Activated CD4-positive, CD25-positive, alpha-beta regulatory T cell treated with anti-CD3 and anti-CD28 coated beads, Interleukin-2, amount 50 U/mL, for 72 hours (primary cell): ENCODE measurements around the gene PRKRIP1.
"Not testable (repeated sequence)": the region's sequence is repeated elsewhere in the genome, so short reads cannot be mapped to it uniquely, and the experiment has no call there.

Experiments used
- DNase-seq: peaks from one replicate; pipeline ENCODE4 v3.0.0; 2021

PRKRIP1 gene

DNA sequence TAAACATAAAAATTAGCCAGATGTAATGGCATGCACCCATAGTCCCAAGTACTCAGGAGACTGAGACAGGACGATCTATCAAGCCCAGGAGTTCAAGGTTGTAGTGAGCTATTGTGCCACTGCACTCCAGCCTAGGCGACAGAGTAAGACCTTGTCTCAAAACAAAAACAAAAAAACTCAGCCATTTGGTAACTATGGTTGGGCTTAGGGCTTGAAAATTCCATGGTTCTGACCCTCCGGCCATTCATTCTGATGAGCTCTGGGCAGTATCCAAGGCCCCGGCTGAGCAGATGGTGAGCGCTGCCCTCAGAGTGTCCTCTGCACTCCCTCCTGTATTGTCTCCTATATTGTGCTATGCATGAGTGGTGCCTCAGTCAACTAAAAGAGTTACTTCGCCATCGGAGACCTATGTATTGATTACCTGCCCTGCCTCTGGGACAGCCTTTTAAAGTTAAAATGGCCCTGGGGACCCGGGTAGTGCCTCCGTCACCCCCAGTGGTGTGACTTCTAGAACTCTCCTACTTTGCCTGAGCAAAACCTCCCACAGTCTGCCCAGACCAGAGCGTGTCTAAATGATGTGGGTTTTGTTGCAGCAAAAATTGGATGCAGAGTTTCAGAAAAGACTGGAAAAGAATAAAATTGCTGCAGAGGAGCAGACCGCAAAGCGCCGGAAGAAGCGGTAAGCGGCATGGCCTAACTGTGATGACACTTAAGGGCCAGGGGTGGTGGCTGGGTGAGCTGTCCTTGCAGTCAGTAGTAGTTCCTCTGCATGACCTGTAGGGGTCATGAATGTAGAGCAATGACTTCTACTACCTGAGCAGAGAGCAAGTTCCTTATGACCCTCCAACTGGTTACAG lies 8.1 kb downstream of the PRKRIP1 start:
- no peak for DNase-seq

DNA sequence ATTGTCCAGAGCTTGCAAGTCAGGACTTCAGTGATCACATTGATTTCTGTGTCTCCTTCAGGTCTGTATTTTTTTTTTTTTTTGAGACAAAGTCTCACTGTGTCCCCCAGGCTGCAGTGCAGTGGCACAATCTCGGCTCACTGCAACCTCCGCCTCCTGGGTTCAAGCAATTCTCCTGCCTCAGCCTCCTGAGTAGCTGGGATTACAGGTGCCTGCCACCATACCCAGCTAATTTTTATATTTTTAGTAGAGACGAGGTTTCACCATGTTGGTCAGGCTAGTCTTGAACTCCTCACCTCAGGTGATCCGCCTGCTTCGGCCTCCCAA lies 8.7 kb downstream of the PRKRIP1 start:
- not testable (repeated sequence) for DNase-seq

DNA sequence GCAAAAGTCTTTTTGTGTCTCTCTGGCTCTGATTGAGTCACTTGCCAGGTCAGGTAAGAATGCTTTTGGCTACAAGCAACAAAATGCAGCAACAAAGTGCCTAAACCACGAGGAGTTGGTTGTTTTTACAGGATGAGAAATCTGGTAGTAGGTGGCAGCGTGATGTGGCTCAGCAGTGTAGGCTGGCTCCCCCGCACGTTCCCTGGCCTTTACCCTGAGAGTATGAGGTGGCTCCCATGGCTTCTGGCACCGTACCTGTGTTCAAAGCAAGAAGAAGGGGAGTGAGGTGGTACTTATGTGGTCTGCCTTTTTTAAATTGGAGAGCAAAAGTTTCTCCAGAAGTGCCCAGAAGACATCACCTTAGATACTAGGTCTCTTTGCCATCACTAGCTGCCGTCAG lies 11.7 kb downstream of the PRKRIP1 start:
- no peak for DNase-seq

DNA sequence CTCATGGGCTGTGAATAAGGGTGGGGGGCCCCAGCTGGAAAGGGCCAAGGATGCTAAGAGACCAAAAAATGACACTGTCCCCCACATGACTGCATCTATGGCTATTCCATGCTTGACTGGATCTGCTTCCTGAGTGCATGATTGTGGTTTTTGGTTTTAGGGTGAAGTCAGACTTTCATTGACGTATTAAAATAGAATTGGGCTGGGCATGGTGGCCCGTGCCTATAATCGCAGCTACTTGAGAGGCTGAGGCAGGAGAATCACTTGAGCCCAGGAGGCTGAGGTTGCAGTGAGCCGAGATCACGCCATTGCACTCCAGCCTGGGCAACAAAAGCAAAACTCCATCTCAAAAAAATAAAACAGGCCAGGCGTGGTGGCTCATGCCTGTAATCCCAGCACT lies 12.4 kb downstream of the PRKRIP1 start:
- not testable (repeated sequence) for DNase-seq

DNA sequence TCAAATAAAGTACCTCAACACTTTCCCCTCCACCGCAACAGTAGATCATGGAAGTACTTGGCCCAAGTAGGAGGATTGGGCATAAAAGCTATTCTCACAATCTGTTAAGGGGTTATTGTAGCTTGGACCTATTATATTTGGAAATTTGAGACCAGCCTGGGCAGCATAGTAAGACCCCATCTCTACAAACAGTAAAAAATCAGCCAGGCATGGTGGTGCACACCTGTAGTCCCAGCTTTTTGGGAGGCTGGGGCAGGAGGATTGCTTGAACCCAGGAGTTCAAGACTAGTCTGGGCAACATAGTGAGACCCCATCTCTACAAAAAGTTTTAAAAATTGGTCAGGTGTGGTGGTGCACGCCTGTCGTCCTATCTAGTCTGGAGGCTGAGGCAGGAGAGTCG lies 13.2 kb downstream of the PRKRIP1 start:
- DNase-seq: no peak

DNA sequence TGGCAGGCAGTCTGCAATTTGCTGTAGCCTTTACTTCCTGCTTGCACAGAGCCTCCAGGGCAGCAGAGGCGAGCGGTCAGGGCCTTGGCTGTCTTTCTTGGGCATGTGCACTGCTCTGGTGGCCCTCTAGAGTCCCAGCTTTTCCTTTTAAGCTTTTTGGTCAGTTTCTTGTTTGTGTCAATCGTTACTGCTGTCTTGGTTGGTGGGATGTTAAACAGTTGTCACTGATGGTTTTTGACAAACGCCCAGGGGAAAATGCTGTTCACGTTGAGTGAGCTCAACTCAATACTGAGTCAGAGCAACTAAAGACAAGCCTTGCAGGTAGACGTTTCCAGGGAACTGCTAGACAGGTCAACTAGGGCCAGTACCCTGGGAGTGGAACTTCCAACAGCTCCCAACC lies 14.0 kb downstream of the PRKRIP1 start:
- DNase-seq: no peak

DNA sequence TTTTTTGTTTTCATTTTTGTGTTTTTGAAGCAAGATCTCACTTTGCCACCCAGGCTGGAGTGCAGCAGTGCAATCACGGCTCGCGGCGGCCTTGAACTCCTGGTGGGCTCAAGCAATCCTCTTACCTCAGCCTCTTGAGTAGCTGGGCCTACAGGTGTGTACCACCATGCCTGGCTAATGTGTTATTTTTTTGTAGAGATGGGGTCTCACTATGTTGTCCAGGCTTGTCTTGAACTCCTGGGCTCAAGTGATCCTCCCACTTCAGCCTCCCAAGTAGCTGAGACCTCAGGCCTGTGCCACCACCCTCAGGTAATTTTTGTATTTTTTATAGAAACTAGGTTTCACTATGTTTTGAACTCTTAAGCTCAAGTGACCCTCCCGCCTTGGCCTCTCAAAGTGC lies 14.8 kb downstream of the PRKRIP1 start:
- no peak for DNase-seq

DNA sequence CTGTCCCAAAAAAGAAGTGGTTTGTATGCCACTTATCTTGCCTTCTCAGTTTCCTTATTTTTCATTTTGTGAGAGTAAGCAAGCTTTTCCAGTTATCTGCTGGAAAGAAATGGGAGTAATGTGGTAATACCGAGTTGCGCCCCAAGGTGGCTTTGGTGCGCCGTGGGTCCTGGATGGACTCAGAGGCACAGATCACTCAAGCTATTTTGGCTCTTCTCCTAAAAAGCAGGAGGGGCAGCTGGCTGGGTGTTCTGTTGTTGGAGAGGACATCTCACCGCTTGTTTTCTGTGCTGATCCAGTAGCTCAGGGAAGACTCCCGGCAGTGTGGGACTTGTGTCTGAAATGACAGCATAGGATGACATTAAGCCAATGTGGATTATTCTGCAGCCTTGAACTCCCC lies 16.4 kb downstream of the PRKRIP1 start:
- DNase-seq: no peak

DNA sequence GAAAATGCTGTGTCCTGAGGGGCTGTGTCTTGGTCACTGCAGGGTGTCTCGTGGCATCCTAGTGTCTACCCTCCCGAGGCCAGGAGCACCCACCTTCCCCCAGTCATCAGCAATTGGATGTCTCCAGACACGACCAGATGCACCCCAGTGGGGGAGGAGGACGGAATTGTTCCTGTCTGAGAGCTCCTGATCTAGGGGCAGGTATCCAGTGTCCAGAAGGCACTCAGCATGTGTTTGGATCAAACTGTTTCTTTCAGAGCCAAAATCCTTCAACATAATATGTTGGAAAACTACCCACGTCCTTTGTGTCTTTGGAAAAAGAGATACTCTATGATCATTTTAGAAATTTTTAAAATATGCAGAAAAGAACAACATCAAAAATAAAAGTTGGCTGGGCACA lies 16.9 kb downstream of the PRKRIP1 start:
- DNase-seq: no peak

DNA sequence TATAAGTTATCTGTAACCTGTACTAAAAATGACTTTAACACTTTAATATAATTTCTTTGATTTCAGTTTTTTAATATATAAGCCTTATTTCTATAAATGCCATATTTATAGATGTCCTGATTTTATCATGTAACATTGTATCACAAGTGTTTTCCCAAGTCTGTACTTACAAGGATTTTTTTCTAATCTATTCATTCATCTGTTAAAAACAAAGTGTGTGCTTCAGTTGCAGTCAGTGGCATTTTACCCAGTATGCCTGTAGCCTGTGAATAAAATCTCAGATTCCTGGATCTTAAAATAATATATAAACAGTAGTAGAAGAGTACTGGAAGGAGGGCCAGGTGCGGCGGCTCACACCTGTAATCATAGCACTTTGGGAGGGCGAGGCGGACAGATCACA lies 17.4 kb downstream of the PRKRIP1 start:
- no peak for DNase-seq

DNA sequence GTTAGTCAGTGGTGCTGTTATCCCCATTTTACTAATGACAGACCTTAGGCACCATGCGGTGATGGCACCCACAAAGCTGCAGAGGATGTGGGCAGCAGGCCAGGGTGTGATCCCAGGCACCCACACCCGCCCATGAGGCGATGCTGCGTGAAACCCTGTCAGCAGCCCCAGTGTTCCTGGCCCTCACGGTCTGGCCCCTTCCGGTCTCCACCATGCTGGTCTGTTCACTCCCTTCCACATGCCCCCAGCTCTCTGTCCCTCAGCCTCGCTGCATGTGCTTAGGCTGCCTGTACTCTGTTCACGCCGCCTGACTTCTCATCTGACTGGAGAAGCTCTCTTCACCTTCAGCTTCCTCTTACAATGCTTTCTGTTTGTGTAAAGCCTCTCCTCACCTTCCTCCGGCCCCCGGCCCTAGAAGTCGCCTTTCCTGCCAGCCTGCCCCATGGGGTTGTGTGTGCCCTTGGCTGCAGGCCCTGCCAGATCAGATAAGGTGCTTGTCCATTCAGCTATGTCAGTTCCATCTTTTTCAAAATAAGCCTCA lies 19.6 kb downstream of the PRKRIP1 start:
- peak; percentile 67 for DNase-seq

DNA sequence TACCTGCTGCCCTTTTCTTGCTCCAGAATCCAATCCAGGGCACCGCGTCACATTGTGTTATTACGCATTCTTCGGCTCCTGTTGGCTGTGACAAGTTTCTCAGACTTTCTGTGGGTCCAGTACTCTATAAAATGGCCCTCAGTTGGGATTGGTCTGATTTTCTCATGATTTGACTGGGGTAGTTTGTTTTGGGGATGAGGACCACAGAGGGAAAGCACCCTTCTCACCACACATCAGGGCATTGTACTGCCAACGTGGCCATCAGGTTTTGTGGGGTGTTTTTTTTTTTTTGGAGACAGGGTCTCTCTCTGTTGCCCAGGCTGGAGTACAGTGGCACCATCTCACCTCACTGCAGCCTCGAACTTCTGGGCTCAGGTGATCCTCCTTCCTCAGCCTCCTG lies 20.2 kb downstream of the PRKRIP1 start:
- no peak for DNase-seq

DNA sequence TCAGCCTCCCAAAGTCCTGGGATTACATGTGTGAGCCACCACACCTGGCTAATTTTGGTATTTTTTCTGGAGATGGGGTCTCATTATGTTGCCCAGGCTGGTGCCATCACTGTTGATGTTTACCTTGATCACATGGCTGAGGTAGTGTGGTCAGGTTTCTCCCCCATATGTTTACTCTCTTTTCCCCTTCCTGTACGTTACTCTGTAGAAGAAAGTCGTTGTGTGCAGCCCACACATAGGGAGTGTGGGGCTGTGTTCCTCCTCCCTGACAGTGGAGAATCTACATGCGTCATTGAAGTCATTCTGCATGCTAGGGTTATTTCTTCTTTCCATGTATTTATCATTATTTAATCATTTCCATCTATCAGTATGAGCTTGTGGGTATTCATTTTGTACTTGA lies 20.9 kb downstream of the PRKRIP1 start:
- no peak for DNase-seq

DNA sequence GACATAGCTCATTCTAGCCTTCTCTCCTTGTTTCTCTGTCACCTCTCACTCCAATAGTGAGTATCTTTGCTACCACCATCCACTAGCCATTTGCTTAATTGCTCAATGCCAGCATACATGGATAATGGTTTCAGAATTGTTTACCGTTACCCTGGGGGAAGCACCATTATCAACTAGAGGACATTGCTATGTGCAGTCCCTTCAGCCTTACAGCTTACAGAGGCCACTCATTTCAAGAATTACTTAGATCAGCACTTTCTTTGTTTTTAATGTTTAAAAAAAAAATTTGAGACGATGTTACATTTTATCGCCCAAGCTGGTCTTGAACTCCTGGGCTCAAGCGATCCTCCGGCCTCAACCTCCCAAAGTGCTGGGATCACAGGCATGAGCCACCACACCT lies 22.4 kb downstream of the PRKRIP1 start:
- no peak for DNase-seq

DNA sequence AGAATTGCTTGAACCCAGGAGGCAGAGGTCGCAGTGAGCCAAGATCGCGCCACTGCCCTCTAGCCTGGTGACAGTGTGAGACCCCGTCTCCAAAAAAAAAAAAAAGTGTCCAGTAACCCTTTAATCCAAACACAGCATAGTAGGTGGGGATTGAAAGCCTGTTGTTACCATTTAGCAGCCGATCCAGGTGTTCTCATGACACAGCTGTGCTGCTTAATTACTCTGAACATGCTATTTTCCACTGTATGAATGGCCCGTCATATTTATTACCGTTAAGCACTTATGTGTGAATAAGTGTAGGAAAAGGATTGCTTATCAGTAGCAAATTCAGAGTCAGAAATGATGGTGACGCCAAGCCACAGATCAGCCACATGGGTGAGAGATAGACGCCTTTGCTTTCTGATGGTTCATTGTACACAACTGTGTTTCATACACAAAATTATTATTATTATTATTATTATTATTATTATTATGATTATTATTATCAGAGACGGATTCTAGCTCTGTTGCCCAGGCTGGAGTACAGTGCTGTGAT lies 25.6 kb downstream of the PRKRIP1 start:
- no peak for DNase-seq

DNA sequence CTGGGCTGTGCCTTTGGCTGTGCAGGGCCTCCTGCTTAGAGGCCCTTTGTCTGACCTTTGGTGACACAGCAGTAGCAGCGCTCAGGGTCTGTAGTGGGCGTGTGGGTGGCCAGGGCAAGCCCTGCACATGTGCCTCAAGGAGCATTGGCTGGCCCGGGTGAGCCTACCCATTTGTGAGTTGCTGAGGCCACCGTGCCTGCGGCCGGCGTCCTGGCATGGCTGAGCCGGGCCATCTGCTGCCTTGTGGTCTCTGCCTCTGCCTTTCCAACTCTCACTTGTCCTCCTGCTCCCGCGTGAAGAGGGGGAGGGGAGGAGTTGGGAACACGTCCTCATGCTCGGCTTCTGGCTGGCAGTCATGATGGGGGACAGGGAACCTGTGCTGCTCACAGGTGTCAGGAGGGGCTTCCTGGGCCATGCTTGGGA lies 28.0 kb downstream of the PRKRIP1 start:
- DNase-seq: no peak

DNA sequence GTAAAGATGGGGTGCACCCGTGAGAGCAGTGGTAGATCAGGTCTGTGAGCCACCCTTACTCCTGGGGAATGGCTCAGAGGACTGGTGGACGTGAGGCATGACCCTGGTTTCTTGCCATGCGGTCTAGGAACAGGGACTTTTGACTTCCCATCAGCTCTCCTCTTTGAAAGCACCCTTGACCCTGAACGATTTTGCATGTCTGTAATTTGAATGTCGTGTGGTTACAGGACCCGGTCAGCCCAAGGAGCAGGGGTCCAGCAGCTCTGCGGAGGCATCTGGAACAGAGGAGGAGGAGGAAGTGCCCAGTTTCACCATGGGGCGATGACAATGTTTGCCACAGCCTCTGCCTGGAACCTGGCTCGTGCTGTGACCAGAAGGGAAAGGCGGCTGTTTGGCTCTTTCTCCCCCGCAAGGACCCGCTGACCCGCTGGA lies 28.6 kb downstream of the PRKRIP1 start:
- DNase-seq: no peak

DNA sequence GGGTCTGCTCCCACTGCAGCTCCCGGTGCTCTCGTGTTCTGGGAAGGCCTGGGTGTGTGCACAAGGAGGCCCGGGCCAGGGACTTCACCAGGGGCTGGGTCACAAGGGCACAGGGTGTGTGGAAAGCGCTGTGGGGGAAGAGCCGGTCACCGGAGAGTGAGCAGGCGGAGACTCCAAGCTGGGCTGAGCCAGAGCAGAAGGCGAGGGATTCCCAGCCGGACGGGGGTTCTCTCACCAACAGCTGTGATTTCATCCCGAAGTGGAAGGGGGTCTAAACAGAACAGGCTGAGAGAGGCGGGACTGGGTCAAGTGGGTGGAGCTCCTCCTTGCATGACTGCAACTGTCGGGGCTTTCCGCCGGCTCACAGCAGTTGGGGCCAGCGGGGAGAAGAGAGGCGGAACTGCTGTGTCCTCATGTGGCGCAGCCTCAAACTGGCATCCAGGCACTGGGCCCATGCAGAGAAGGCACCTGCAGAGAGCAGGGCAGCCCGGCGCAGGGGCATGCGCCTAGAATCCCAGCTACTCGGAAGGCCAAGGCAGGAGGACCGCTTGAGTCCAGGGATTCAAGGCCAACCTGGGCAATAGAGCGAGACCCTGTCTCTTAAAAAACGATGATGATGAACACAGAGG lies 29.6 kb downstream of the PRKRIP1 start:
- DNase-seq: peak; percentile 79

DNA sequence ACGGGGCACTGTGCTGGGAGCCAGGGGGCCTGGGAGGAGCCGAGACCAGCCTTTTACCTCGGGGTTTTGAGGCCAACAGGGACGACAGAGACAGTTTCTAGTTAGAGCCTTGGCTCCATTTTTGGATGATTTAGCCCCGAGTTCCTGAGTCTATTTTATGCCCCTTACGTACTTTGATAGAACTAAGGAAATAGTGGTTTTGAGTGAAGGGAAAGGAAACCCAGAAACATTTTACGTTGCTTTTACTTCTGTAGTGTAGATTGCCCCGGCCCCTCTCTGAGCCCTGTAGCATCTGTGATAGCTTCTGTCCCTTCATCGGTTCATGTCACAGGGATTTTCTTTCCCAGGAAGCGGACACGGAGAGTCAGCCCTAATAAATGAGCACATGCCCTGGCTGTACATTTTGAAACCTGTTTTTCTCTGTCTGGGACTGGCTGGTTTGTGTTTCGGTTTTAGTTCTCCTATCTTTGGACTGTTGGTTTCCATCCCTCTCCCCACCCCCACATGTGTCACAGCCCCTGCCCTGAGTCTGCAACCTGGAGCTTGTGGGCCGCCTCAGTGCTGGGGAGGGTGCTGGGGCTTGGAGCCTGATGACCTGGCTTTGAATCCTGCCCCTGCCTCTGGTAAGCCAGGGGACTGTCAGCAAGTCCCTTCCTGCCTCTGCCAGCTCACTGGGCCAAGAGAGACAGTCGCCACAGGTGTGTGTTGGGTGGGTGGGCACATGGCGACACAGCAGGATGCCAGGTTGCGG lies 30.3 kb downstream of the PRKRIP1 start:
- DNase-seq: peak; percentile 71

DNA sequence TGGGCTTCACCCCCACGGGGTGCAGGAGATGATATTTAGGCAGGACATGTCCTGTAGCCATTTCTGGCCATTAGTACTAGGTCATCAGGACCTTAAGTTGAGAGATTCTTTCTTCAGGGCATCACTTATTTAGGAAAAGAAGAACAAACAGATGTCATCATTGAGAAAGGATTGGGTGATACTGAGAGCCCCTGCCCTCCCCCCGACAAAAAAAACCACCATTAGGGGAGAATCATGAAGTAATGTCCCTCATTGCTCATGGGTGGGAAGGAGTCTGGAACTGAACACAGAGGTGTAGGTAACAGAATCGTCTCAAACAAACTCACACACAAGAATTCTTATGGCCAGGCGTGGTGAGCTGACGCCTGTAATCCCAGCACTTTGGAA lies 30.8 kb downstream of the PRKRIP1 start:
- DNase-seq: no peak

DNA sequence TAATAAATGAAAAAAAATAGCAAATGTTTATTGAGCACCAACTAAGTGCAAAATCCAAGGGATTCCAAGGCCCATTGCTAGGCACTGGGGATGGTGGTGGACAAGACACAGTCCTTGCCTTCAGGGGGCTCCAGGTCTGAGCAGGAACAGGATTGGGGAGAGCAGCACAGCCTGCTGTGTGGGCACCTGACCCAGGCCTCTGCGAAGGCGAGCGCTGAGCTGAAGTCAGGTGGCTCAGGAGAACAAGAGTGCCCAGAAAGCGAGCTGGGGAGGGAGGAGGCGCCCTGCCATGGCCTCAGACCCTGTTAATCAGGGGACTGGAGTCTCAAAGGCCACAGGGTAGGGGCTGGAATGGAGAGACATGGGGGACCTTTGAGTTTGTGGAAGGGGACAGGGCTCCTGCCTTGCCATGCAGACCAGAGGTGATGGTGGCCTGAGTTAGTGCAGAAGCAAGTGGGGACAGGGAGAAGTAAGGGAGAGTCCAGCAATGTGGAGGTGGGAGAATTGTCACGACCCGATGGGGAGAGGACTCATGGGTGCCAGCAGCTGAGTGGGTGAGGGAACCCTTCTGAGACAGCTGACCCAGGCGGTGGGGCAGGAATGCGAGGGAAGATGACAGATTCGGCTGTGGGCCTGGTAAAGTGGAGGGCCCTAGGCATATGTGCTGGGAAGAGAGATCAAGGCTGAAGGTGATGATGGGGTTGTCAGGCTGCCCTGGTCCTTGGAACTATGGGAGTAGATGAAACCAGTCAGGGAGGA lies 33.2 kb downstream of the PRKRIP1 start:
- no peak for DNase-seq

DNA sequence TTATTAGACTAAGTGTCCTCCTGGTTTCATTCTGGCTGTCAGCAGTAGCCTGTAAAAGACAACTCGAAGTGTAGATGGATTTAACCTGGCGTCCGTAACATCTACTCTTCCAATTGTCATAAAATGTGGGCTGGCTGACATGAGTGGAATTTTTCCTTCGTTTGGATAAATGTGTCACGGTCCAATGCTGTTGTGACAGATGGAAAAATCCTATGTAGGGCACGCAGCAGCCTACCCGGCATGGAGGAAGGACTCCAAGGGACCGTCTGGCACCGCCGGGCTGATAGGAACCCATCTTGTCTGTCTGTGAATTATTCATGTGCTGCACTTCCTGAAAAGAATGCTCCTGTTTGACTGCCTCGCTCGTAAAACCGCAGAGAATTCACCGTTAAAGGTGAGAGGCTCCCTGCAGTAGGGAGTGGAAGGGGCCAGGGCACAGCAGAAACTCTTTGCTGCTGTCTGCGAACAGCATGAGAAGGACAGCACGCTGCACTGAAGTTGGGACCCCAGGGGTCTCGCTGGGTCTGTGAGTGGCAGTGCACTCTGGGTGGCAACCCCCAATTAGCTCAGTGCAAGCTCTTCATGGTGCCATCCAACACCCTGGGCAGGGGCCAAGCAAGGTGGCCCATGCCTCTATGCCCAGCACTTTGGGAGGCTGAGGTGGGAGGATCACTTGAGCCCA lies 35.6 kb downstream of the PRKRIP1 start:
- DNase-seq: no peak
